Activated T-helper 2 cell treated with anti-CD3 and anti-CD28 coated beads, Interferon-gamma antibody, Interleukin-2, Interleukin-4, amounts not matched to agents 10 μg/mL and 5 μg/mL and 100 μg/mL, durations not matched to agents 14 hours and 24 hours and 36 hours (primary cell): ENCODE measurements around the gene CCDC43. TPM values are rescaled to one million over a fixed set of nuclear protein-coding genes. Genes with fewer than 3 reads are reported as not detected.
A peak's percentile ranks its signal among the peaks of the same experiment; 100 is the strongest.
"Not testable (repeated sequence)": the region's sequence is repeated elsewhere in the genome, so short reads cannot be mapped to it uniquely, and the experiment has no call there.

Source experiments
- DNase-seq: peaks from one replicate; pipeline ENCODE4 v3.0.0; 2021; ENCODE audit warnings: low spot score
- H3K27ac Mint-ChIP-seq: one replicate; pipeline ENCODE4 v1.8.0; 2021; ENCODE audit warnings: mixed read lengths
- H3K27me3 Mint-ChIP-seq: one replicate; pipeline ENCODE4 v1.8.0; 2021; ENCODE audit warnings: low read depth, mixed read lengths
- H3K36me3 Mint-ChIP-seq: one replicate; pipeline ENCODE4 v1.8.0; 2021; ENCODE audit warnings: low read depth, mixed read lengths
- H3K4me1 Mint-ChIP-seq: one replicate; pipeline ENCODE4 v1.8.0; 2021; ENCODE audit warnings: low read depth, mixed read lengths
- H3K4me3 Mint-ChIP-seq: one replicate; pipeline ENCODE4 v1.8.0; 2021; ENCODE audit warnings: low read depth, mild to moderate bottlenecking, moderate library complexity, mixed read lengths
- H3K9me3 Mint-ChIP-seq: one replicate; pipeline ENCODE4 v1.8.0; 2021; ENCODE audit warnings: mixed read lengths
- intact Hi-C: fragments of 100-400 bp; cut with micrococcal nuclease; formaldehyde crosslinking; loops from one replicate; pipeline ENCODE4 v1.15.1; 2023
- total RNA-seq: library from RNA; stranded (reverse); gene quantifications from 2 replicates; pipeline ENCODE4 v1.2.3, GENCODE V29; 2022

The CCDC43 gene
- total RNA-seq: 39.7 and 40.9 TPM in 2 replicates

DNA sequence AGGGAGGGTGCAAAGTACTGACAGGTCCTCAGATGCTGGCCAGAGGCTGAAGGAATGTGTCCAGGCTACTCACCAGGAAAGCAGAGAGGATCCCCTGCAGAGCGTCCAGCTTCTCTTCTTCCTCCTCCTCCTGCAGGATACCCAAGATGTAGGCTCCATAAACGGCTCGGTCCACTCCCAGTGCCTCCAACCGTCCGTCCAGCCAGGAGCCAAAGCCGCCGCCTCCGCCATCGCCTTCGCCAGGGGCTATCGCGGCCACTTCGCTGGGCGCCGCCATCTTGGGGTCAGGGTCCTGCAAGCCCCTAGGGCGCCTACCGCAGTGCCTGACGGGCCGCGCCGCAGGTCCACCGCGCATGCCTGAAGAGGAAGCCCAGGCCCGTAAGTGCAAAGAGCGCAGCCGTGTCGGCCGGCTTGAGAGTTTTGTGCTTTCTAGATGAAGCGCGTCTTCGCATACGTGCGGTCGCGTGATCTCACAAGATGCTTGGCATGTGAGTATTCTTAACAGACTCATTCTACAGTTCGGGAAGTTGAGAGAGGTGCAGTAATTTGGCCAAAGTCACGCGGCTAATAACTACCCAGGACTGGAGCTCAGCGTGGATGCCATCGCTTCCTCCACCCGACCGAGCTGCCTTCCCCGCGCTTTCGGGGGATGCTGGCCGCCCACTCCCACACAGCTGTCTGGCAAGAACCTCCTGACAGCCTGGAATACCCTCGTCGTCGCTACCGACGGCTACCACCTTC, at the start of gene CCDC43:
CCDC43 (minus strand) TSS at position 300 of the 741 bp plus-strand sequence; CDS start at position 277, 23 bp downstream.
- Mint-ChIP-seq H3K9me3 (no peaks in the 10 kb centered on the region), H3K36me3 (peaks cover 24% of the 10 kb centered on the region), H3K4me1 (peaks cover 22% of the 10 kb centered on the region), H3K27ac (peak within 1 kb of the TSS; percentile 97), H3K4me3 (peak within 1 kb of the TSS; percentile 99), H3K27me3 (no peaks in the 10 kb centered on the region)
- DNase-seq: peak; percentile 90
- intact Hi-C loops: loop anchor here (1.0 kb wide), 1 partner anchor 19 kb away; the partner anchor contains the start of gene DBF4B

GRCh38 chr17:44738214-44738906, 48.8 kb upstream of the CCDC43 start:
- H3K4me1 Mint-ChIP-seq: no peaks in the 10 kb centered on the region
- H3K27me3 Mint-ChIP-seq: no peaks in the 10 kb centered on the region
- DNase-seq: no peak
- peaks cover 19% of the 10 kb centered on the region for H3K36me3 Mint-ChIP-seq
- H3K4me3 Mint-ChIP-seq: no peak overlapping the region
- intact Hi-C loops: no loop called here
- H3K9me3 Mint-ChIP-seq: no peaks in the 10 kb centered on the region
- H3K27ac Mint-ChIP-seq: no peak overlapping the region

GRCh38 chr17:44736551-44737240, 47.1 kb upstream of the CCDC43 start:
- DNase-seq: no peak
- Mint-ChIP-seq H3K9me3 (no peaks in the 10 kb centered on the region), H3K27me3 (no peaks in the 10 kb centered on the region), H3K4me3 (no peak overlapping the region), H3K4me1 (no peaks in the 10 kb centered on the region), H3K27ac (no peak overlapping the region), H3K36me3 (peaks cover 21% of the 10 kb centered on the region)
- intact Hi-C loops: no loop called here

DNA sequence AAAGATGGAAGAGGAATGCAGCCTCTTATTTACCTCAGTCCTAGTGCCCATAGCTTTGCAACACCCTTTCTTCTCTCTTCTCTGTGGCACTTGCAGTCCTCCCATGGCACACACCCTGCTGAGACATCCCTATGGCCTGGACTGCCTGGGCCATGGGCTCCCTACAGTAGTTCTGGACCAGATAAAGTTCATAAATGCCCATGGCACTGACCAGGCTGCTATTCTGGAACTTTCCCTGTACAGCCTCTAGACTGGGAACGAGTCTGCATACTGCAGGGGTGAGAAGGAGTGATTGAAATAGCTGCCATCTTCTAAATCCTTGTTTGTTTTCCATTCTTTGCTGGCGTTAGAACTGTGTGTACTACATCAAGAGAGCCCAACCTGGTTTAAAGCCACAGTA, 44.7 kb upstream of the CCDC43 start:
- DNase-seq: no peak
- Mint-ChIP-seq H3K27me3 (no peaks in the 10 kb centered on the region), H3K9me3 (no peaks in the 10 kb centered on the region), H3K4me1 (no peaks in the 10 kb centered on the region), H3K36me3 (peaks cover 34% of the 10 kb centered on the region), H3K4me3 (no peak overlapping the region), H3K27ac (no peak overlapping the region)
- intact Hi-C loops: no loop called here

- Mint-ChIP-seq H3K4me1 (no peaks in the 10 kb centered on the region), H3K9me3 (no peaks in the 10 kb centered on the region), H3K27me3 (no peaks in the 10 kb centered on the region), H3K27ac (no peak overlapping the region), H3K36me3 (peaks cover 32% of the 10 kb centered on the region), H3K4me3 (no peak overlapping the region)
- intact Hi-C loops: no loop called here
- DNase-seq: no peak
Observed at GRCh38 chr17:44733753-44734152, 44.2 kb upstream of the CCDC43 start.

GRCh38 chr17:44726121-44726520, 36.5 kb upstream of the CCDC43 start:
- peaks cover 31% of the 10 kb centered on the region for H3K36me3 Mint-ChIP-seq
- intact Hi-C loops, H3K27ac Mint-ChIP-seq, H3K4me1 Mint-ChIP-seq, H3K4me3 Mint-ChIP-seq, H3K9me3 Mint-ChIP-seq, H3K27me3 Mint-ChIP-seq, DNase-seq: not testable (repeated sequence)

DNA sequence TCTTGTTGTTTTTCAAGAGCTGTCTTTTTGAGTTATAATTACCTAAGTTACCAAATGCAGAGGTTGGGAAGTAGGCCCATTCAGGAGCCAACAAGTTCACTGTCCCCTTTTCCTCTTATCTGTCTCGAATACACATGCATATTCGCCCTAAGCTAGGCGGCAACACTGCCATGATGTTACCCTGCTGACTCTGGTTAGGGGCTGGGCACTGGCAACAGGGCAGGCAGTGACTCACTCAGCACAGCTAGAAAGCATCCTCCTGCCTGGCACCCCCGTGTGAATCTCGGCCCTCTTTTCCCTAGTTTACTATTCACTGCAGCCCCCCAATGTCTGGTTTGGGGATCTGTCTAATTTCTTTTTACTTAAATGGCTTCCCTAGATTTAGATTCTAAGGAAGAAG, 32.7 kb upstream of the CCDC43 start:
- peaks cover 21% of the 10 kb centered on the region for H3K36me3 Mint-ChIP-seq
- intact Hi-C loops: no loop called here
- H3K9me3 Mint-ChIP-seq: no peaks in the 10 kb centered on the region
- no peak overlapping the region for H3K4me3 Mint-ChIP-seq
- no peak for DNase-seq
- H3K4me1 Mint-ChIP-seq: no peaks in the 10 kb centered on the region
- H3K27me3 Mint-ChIP-seq: no peaks in the 10 kb centered on the region
- no peak overlapping the region for H3K27ac Mint-ChIP-seq

- DNase-seq: no peak
- Mint-ChIP-seq H3K36me3 (peaks cover 27% of the 10 kb centered on the region), H3K4me3 (no peak overlapping the region), H3K27me3 (no peaks in the 10 kb centered on the region), H3K9me3 (no peaks in the 10 kb centered on the region), H3K27ac (no peak overlapping the region), H3K4me1 (no peaks in the 10 kb centered on the region)
- intact Hi-C loops: no loop called here
Observed at GRCh38 chr17:44719444-44719843, 29.9 kb upstream of the CCDC43 start.

DNA sequence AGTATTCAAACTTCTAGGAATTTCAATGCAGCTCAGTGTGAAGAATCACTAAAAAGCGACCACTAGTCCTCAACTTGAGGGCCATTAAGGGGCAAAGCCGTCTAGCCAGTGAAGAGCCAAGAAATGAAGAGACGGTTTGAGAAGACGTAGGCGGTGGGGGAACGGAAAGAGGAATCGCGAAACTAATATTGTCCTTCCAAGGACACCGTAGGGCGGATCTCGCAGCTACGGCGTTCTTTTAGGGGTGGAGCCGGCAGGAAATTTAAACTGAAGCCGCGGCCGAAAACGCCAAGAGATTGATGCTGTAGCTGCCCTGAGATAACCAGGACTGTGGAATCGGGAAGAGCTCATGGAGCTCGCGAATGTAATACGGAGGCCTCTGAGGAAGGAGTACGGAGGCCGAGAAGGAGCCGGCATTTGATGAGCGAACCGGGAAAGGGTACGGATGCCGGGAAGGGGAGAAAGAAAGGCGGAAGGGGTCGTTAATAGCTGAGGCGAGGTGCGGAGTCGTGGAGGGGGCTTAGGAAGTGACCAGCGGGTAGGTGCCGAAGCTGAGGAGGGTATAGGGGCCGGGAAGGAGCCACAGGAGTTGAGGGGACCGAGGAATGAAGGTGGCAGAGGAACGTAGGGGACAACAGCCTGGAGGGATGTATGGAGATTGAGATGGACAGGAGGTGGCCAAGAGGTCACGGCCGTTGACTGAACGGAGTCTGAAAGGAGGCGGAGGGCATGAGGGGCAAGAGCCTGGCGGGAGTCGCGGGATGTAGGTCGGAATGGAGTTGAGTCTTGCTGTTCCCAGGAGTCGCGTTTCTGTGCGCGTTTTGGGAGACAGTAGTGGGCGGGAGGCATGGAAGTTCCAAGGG, 19.1 kb upstream of the CCDC43 start, which contains the start of gene DBF4B:
DBF4B (plus strand) TSS at position 265 of the 863 bp plus-strand sequence; CDS start at position 421, 156 bp downstream.
- peaks cover 4% of the 10 kb centered on the region for H3K36me3 Mint-ChIP-seq
- peak; percentile 81 for DNase-seq
- H3K27me3 Mint-ChIP-seq: peaks cover 6% of the 10 kb centered on the region
- H3K9me3 Mint-ChIP-seq: no peaks in the 10 kb centered on the region
- H3K4me3 Mint-ChIP-seq: no peak within 1 kb of the TSS
- H3K27ac Mint-ChIP-seq: no peak within 1 kb of the TSS
- peaks cover 6% of the 10 kb centered on the region for H3K4me1 Mint-ChIP-seq
- intact Hi-C loops: loop anchor here (1.0 kb wide), 1 partner anchor 19 kb away; the partner anchor contains the start of gene CCDC43

DNA sequence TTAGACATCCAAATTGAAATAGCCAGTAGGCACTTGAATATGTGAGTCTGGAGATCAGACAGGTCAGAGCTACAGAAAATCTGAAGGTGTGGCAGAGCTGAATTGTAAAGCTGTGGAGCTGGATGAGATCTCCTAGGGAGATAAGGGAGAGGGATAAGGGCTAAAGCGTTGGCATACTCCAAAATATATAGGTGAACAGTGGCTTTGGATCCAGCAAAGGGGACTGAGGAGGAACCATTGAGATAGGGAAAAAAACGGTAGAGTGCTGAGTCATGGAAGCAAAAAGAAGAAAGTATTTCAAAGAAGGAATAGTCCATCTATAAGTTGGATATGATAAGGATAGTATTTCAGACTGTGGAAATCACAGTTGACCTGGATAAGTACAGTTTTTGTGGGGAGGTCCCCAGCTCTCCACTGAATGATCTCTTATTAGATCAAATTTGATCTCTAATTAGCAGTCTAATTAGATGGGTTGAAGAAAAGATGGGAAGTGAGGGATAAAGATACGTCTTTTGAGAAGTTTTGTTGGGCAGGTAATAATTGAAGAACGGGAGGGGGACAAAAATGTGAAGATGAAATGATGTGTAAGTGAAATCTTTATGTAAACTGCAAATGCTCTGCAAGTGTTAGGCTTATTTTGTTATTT, 18.3 kb upstream of the CCDC43 start:
- H3K27me3 Mint-ChIP-seq: peaks cover 8% of the 10 kb centered on the region
- H3K36me3 Mint-ChIP-seq: peaks cover 4% of the 10 kb centered on the region
- no peak for DNase-seq
- no peak overlapping the region for H3K27ac Mint-ChIP-seq
- H3K9me3 Mint-ChIP-seq: no peaks in the 10 kb centered on the region
- no peak overlapping the region for H3K4me3 Mint-ChIP-seq
- intact Hi-C loops: loop anchor here (1.0 kb wide), 1 partner anchor 19 kb away; the partner anchor contains the start of gene CCDC43
- peaks cover 6% of the 10 kb centered on the region for H3K4me1 Mint-ChIP-seq

GRCh38 chr17:44700288-44700687, 10.7 kb upstream of the CCDC43 start:
- H3K36me3 Mint-ChIP-seq, H3K4me3 Mint-ChIP-seq, H3K4me1 Mint-ChIP-seq, intact Hi-C loops, H3K9me3 Mint-ChIP-seq, H3K27me3 Mint-ChIP-seq, H3K27ac Mint-ChIP-seq, DNase-seq: not testable (repeated sequence)

- H3K4me3 Mint-ChIP-seq: no peak overlapping the region
- no peaks in the 10 kb centered on the region for H3K9me3 Mint-ChIP-seq
- intact Hi-C loops: no loop called here
- DNase-seq: no peak
- H3K27ac Mint-ChIP-seq: no peak overlapping the region
- H3K4me1 Mint-ChIP-seq: peaks cover 13% of the 10 kb centered on the region
- H3K36me3 Mint-ChIP-seq: peaks cover 6% of the 10 kb centered on the region
- H3K27me3 Mint-ChIP-seq: no peaks in the 10 kb centered on the region
Observed at GRCh38 chr17:44693609-44694008, 4.0 kb upstream of the CCDC43 start.
